HG03439 (cell line): Measurements from ENCODE around the gene STK39.

Experiments used
- ATAC-seq: cut with Tn5 transposase; IDR thresholded peaks from one replicate; pipeline ENCODE4 v1.9.1; 2021; ENCODE audit warnings: mild to moderate bottlenecking, moderate library complexity; ENCODE audit not compliant: unreplicated experiment

The STK39 gene

GRCh38 chr2:168185583-168186274, 61.7 kb downstream of the STK39 start:
- no peak for ATAC-seq

GRCh38 chr2:168184681-168185513, 62.5 kb downstream of the STK39 start:
- ATAC-seq = no peak

- no peak for ATAC-seq
Observed at GRCh38 chr2:168183308-168183997, 63.9 kb downstream of the STK39 start.

GRCh38 chr2:168182550-168183249, 64.7 kb downstream of the STK39 start:
- no peak for ATAC-seq

DNA sequence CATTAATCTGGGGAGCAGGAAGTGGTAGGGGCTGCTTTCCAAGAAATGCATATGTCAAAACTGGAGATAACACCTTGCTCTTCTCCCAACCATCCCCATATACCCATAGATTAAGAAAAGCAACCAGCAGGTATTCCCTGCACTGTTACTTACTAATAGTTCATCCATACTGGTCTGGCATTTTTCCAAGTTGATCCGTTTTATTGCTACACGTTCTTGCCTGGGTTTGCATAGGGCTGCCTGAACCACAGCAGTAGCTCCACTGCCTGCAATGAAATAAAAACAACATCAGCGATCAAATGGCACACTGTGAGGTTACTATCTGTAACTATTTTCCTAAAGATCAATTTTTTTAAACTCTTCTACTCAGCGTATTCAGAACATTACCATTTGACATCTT, 65.6 kb downstream of the STK39 start:
- ATAC-seq = no peak

DNA sequence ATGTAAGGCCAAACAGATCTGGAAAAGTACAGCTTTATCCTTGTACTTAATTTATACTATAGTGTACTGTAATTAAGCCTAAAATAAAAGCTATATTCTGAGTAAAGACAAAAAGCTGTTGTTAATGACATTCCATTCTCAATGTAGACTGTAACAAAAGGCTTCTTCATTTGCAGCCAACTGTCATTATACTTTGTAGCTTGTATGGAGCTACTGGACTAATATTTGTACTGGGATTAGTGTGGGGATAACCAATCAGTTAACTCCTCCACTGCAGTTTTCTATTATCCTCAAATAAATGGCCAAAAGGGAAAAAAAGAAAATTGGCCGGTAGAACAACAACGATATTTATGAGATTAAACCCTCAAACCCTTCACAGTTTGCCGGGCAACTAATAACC, 66.5 kb downstream of the STK39 start:
- no peak for ATAC-seq

DNA sequence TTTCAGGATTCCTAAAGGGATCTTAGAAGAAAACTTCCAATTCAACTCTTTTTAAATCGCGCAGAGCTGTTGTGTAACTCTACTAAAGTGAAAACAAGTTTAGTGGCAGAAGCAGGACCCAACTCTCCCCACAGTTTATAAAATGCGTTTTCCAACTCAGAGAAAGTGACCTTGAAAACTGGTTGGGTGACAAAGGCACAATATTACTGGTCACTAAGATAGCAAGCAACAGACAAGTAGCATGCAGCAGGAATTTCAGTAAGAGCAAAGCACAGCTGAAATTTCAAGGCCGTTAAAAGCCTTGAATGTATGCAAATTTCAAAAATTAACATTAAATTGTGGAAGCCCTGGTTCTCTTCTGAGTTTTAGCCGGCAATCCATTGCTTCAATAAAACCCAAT, 66.9 kb downstream of the STK39 start:
- ATAC-seq = no peak

DNA sequence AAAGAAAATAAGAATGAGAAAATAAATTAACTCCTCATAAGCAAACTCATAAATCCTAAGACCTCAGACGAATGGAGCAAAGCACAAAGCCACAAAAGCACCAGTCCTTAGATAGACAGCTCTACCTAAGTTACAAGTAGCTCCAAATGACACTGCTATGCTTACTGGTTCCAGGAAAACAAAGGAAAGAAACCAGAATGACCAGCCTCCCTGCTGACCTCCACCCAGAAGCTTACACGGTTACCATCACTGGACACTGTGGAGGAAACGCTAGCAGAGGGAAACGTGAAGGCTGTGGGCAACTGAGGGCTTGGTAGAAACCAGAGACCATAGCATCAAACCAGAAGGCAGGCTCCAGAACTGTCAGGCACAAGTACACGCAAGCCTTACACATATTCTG, 67.8 kb downstream of the STK39 start:
- no peak for ATAC-seq

DNA sequence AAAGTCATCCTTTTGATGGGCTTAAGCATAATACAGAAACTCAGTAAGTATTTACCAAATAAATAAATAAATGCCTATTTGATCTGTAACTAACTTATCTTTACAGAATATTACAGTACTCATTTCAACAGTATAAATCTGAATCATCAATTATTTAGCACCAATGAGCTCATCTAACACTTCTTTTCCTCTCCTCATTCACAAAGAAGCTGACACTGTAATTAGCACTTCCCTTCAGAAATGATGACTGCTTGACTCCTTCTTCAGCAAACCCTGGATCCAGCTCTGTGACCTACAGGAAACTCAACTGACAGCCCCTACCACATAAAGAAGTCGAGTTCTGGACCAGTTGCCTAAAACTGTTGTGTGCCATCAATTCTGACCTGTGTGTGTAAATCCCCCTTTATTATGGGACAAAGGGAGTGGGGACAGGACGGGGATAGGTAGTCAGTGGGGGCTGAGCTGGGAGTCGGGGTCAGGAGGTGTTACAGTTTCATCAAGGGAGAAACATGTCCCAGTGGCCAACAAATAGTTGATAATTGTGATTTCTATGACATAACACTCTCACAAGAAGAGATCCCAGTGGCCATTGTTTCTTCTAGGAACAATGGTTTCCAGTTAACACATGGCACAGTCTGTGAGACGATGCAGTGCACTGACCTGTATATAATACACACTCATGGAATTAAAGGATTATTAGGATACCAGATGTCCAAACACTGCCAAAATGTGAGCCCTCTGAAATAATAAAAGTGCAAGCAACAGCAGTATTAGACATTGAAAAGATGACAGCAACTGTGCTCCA, 68.7 kb downstream of the STK39 start:
- no peak for ATAC-seq

- no peak for ATAC-seq
Observed at GRCh38 chr2:168176402-168176801, 71.0 kb downstream of the STK39 start.

- ATAC-seq = no peak
Observed at GRCh38 chr2:168175469-168175868, 71.9 kb downstream of the STK39 start.

DNA sequence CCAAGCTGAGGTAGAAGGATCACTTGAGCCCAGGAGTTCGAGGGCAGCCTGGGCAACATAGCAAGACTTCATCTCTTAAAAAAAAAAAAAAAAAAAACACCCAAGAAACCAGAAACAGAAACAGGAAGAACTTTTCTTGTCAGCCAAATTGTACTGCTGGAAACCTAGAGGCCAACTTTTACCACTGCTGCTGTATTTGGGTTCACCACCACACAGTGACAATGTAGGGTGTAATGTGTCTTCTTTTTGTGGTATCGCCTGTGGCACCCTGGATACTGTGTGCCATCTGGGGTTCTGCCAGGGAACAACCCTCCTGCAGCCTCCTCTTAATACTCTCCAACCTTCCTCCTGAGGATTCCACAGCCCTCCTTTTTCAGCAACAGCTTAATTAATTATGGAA, 72.6 kb downstream of the STK39 start:
- ATAC-seq = no peak

DNA sequence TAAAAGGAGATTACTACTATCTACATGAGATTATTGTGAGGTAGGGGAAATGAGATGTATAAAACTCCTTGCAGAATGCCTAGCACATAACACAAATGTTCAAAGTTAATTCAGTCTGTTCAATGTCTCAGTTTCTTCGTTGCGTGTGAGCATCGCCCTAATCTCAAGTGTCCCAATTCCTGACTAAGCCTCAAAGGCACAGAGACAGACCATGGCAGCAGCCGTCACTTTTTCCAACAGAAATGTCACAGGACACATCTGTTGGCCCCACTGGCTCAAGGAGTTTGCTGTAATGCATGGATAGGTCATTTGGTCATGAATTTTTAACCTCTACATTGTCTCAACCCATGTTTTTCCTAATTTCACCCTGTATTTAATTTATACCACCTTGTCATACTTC, 75.3 kb downstream of the STK39 start:
- no peak for ATAC-seq

DNA sequence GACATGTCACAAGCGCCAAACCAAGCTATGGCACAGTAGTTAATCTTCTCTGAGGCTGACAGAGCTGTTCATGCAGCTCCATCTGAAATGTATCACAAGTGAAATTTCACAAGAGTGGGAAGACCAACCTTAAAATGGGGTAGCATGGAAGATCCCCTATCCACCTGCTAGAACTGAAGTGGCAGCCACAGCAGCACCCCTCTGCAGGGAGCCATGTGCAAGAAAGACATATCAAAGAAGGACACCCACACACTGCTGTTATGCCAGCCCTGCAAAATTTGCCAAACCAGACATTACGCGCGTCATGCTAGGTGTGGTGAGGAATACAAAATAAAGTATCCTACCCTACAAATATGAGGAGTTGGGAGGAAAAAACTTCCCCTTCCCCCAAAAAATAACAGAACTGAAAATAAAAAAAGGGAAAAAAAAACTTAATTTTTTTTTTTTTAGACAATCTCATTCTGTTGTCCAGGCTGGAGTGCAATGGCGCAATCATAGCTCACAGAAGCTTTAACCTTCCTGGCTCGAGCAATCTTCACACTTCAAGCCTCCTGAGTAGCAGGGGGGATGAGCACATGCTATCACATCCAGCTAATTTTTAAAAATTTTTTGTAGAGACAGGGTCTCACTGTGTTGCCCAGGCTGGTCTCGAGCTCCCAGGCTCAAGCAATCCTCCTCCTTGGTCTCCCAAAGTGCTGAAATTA, 76.2 kb downstream of the STK39 start:
- ATAC-seq = no peak

DNA sequence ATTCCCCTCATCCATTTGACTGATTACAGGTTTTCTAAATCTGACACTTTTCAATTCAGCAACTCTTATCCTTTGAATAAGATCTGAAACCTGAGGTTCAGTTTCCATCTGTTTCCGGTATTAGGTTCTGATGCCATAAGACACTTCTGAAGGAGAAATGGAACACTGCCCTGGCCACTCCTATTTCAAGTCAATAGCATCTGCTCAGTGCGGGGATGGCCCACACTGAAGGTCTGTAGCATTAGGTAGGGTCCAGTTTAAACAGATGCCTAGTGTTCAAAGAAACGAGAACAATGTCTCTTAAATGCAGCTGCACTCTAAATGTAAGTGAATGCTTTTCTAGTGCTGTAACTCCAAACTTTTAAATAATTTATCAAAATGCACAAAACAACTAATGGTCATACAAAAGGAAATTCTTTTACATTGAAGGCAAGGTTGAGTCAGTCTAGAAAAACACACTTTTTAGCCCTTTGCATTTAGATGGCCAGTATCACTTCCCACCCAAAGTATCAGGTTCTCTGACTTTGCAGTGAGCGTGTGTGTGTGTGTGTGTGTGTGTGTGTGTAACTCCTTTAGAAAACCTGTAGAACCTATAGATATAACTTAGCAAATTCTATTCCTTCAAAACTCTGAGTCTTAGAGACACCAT, 78.2 kb downstream of the STK39 start:
- no peak for ATAC-seq

DNA sequence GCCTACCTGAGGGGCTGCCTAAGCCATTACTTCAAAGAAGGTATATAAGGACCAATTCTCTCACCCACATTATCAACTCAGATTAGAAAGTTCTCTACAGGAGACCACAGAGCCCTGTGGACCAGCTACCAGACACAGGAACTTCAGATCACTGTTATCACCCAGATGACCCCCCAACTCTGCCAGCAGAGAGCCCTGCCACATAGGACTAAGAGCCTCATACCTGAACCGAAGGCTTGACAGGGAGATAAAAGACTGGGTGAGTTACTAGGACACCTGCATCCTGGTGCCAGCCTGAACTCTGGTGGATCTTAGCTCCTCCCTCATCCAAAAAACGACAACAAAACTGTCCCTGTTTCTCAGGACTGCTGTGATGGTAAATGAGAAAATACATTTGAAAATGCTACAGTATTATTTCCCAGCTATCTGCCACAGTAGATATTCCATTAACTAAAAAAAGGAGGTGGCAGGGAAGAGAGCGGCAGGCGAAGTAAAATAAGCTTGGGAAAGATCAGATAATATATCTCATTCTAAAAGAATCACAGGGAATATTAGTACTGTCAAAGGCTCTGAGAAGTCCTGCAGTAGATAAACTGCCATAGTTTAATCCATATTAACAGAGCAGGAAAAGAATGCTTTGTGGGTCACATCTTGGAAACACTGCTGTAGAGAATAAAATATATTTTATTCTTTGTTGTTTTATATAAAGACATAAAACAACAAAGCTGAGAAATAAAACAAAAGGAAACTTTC, 79.7 kb downstream of the STK39 start:
- ATAC-seq = no peak

- ATAC-seq = no peak
Observed at GRCh38 chr2:168166902-168167510, 80.4 kb downstream of the STK39 start.
